Measurements from ENCODE around the gene GOT1. TPM values are rescaled to one million over a fixed set of nuclear protein-coding genes. Genes with fewer than 3 reads are reported as not detected.

GOT1 gene
- 10 to 100 TPM; 25.8 to 93.4 (median 82.7) TPM for polyA plus RNA-seq (ENCODE audit: insufficient read length in 4 of 4)

GRCh38 chr10:99430451-99431189 lies at the start of gene GOT1:
Gene GOT1, minus strand, starts transcription at chr10:99430624. Its CDS starts 59 bp downstream, at chr10:99430565.
- DNase-seq (ENCODE audit: low read depth in 4 of 4, low spot score in 3 of 4), result peak; percentile 94 to 98 (median 97)

GRCh38 chr10:99470327-99470726 lies 39.9 kb upstream of the GOT1 start:
- no peak for DNase-seq (ENCODE audit: low read depth in 4 of 4, low spot score in 3 of 4)

- DNase-seq (ENCODE audit: low read depth in 4 of 4, low spot score in 3 of 4), result no peak
These were observed 37.0 kb upstream of the GOT1 start for GRCh38 chr10:99467236-99467999.

GRCh38 chr10:99466632-99467223 lies 36.3 kb upstream of the GOT1 start:
- no peak for DNase-seq (ENCODE audit: low read depth in 4 of 4, low spot score in 3 of 4)

GRCh38 chr10:99461230-99461629 lies 30.8 kb upstream of the GOT1 start:
- DNase-seq (ENCODE audit: low read depth in 4 of 4, low spot score in 3 of 4), result no peak

- no peak for DNase-seq (ENCODE audit: low read depth in 4 of 4, low spot score in 3 of 4)
These were observed 29.6 kb upstream of the GOT1 start for GRCh38 chr10:99460070-99460469.

- no peak for DNase-seq (ENCODE audit: low read depth in 4 of 4, low spot score in 3 of 4)
These were observed 28.8 kb upstream of the GOT1 start for GRCh38 chr10:99459217-99459616.

- DNase-seq (ENCODE audit: low read depth in 4 of 4, low spot score in 3 of 4), result no peak
These were observed 27.4 kb upstream of the GOT1 start for GRCh38 chr10:99457813-99458212.

- DNase-seq (ENCODE audit: low read depth in 4 of 4, low spot score in 3 of 4), result no peak
These were observed 26.5 kb upstream of the GOT1 start for GRCh38 chr10:99456931-99457288.

- DNase-seq (ENCODE audit: low read depth in 4 of 4, low spot score in 3 of 4), result no peak
These were observed 25.9 kb upstream of the GOT1 start for GRCh38 chr10:99456207-99456930.

- DNase-seq (ENCODE audit: low read depth in 4 of 4, low spot score in 3 of 4), result no peak
These were observed 21.6 kb upstream of the GOT1 start for GRCh38 chr10:99451981-99452380.

GRCh38 chr10:99451499-99451788 lies 21.0 kb upstream of the GOT1 start:
- DNase-seq (ENCODE audit: low read depth in 4 of 4, low spot score in 3 of 4), result no peak

- no peak for DNase-seq (ENCODE audit: low read depth in 4 of 4, low spot score in 3 of 4)
These were observed 20.4 kb upstream of the GOT1 start for GRCh38 chr10:99450624-99451498.

- no peak for DNase-seq (ENCODE audit: low read depth in 4 of 4, low spot score in 3 of 4)
These were observed 19.7 kb upstream of the GOT1 start for GRCh38 chr10:99450156-99450555.

GRCh38 chr10:99449023-99449422 lies 18.6 kb upstream of the GOT1 start:
- DNase-seq (ENCODE audit: low read depth in 4 of 4, low spot score in 3 of 4), result no peak

GRCh38 chr10:99444383-99445045 lies 14.1 kb upstream of the GOT1 start:
- DNase-seq (ENCODE audit: low read depth in 4 of 4, low spot score in 3 of 4), result no peak

- DNase-seq (ENCODE audit: low read depth in 4 of 4, low spot score in 3 of 4), result no peak
These were observed 13.1 kb upstream of the GOT1 start for GRCh38 chr10:99443500-99443899.

GRCh38 chr10:99442394-99442793 lies 12.0 kb upstream of the GOT1 start:
- DNase-seq (ENCODE audit: low read depth in 4 of 4, low spot score in 3 of 4), result no peak

GRCh38 chr10:99438890-99439289 lies 8.5 kb upstream of the GOT1 start:
- DNase-seq (ENCODE audit: low read depth in 4 of 4, low spot score in 3 of 4), result no peak
